Pons (tissue), 1 donor: Measurements from ENCODE around the gene COBLL1.
A peak's percentile ranks its signal among the peaks of the same experiment; 100 is the strongest.

Source experiments
- DNase-seq: peaks from one replicate; pipeline ENCODE4 v3.0.0-alpha.2; 2016; ENCODE audit warnings: low spot score

Gene COBLL1

DNA sequence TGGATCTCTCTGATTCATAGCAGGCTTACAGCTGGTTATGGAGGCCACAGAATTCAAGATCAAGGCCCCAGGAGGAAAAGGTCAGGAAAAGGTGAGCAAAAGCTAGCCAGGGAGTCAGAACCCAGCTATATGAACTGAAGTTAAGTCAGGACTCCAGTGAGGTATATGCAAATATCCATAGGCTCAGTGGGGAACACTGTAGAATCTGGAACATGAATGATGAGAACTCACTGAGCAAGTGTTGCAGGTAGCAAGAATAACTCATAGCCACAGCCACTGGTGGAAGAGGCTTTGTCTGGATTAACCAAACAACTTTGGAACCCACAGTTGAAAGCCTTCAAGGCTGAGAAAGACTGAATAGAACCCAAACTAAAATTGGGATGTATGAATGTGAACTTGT is 24.7 kb downstream of the COBLL1 start:
- DNase-seq: no peak

DNA sequence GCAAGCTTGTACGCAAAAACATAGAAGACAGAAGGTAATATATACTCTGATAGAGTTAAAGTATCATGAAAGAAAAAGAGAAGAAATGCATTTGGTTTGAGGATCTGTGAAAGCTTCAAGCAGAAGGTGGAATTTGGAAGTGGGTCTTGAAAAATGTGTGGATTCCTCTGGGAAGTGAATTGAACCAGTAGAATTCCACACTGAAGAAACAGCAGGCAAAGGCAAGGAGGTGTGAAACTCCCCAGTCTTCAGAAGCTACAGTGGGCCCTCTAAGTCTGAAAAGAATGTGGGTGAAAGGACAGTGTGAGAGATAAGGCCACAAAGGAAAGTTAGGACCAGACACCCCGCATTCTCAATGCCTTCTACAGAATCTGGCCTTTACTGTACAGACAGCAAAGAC is 25.6 kb downstream of the COBLL1 start:
- DNase-seq: no peak

DNA sequence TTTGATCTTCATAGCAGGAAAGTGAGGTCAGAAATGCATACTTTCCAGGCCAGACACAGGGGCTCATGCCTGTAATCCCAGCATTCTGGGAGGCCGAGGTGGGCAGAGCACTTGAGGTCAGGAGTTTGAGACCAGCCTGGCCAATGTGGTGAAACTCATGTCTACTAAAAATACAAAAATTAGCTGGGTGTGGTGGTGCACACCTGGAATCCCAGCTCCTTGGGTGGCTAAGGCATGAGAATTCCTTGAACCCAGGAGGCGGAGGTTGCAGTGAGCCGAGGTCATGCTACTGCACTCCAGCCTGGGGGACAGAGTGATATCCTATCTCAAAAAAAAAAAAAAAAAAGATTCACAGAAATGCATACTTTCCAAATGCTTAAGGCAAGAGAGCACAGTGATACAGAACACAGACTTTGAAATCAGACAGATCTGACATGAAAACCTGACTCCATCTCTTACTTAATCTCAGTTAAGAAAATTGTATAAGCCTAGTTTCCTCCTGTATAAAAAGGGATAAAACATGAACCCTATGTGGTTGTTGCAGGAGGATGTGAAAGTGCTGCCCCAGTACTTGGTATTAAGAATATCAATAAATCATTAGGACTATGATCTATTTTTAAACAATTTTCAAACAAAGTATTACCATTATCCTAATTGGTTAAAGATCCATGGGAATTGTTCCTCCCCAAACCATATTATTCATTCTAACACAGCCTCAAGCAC is 26.4 kb downstream of the COBLL1 start:
- no peak for DNase-seq

DNA sequence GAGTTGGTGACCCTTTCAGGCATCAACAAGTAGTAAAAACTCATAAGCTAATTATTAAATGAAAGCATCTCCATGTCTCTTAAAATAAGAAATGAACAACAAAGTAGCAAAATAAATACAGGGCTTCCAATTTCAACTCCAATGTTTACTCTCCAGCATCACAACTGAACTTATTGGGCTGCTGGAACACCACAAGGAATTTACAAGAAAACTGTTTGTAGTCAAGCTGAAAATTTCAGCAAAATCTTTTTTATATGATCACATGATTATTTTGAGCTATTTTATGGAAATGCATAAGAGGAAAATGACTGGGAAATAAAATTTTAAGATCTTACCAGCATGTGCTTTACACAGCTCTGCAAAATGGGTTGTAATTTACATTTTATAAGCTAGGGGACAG is 28.1 kb downstream of the COBLL1 start:
- no peak for DNase-seq

DNA sequence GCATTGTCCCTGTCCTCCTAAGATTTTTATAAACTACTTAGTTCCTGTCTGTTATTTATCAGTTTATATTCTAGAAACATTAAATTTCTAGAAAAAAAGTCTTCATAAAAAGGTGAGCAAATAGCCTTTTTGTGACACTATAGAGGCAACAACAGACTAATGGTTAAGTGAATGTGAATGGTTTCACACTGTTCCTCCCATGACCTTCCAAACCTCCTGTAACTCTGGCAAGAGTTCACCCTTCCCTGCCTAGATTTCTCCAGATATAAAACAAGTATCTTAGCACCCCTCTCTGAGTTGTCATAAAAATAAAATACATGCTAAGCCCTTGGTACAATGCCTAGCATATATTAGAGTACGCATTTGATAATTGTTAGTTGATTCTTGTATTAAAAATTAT is 29.2 kb downstream of the COBLL1 start:
- no peak for DNase-seq

DNA sequence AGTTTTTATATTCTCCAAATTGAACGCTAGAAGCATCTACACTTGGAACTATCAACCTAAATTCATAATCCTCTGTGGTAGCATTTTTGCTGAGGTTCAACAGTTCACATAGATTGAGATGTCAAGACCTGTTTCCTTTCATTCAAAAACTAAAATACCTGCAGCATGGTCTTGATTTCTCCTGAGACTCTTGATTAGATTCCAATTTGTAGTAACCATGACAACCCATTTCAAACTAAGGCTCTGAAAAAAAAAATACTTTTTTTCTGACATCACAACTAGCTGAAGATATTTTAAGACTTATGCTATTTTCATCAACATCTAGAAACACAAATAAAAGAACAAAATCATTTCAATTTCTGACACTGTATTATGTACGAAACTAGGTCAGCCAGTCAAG is 29.8 kb downstream of the COBLL1 start:
- no peak for DNase-seq

DNA sequence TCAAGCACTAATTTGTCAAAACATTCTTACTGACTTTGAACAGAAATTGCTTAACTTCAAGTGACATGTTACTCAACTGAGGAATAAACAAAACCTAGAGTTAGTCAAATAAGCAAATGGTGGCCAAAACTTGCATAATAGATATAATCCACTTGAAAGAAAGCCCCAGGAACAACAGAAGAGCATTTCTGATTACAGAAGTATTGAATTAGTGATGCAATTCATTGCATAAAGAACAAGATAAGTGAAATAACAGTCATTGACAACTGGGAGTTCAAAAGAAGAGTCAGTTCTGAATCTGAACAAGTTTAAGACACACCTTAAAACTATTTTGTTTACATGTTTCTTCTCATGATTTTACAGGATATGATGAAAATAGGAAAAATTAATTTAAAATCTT is 30.8 kb downstream of the COBLL1 start:
- no peak for DNase-seq

DNA sequence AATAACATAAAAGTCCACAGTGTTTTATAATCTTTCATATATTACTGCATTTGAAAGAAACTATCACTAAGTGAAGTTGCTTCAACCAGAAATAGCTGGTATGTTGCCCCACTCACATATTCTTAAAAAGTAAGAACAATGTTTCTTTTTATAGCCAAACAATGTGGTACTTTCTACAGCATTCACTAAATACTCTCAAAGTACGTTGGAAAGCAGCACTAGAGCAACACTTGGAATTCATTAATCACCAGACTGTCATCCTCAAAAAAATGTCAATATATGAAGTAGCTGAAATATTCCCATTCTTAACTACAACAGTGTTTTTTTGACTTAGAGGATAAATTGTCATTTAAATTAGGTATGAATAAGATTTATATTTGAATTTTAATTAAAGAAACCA is 32.8 kb downstream of the COBLL1 start:
- no peak for DNase-seq

DNA sequence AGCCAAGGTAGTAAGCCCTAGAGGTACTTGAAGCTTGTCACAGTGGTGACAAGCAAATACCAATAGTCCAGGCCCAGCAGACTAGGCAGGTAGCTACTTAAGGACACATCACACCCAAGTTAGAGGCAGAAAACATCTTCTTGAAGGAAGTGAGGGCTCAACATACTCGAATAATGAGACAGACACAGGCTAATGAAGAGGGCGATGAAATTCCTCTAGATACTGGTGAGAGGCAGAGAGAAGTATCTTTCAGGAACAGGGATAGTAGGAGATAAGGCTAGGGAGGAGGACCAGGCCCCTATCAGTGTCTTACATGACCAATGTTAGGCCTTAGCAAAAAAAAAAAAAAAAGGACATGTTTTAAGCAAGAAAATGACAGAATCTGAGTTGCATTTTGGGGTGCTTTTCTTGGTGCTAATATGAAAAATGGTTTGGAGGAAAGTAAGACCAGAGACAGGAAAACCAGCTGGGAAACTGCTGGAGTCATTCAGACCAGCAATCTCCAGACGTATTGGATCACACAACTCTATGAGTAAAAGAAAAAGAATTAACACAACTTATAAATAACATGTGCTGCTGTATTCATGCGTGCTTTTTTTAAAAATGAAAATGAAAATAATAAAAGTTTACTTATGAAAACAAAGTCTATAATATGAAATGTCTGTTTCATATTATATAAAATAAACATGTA is 37.7 kb downstream of the COBLL1 start:
- no peak for DNase-seq

DNA sequence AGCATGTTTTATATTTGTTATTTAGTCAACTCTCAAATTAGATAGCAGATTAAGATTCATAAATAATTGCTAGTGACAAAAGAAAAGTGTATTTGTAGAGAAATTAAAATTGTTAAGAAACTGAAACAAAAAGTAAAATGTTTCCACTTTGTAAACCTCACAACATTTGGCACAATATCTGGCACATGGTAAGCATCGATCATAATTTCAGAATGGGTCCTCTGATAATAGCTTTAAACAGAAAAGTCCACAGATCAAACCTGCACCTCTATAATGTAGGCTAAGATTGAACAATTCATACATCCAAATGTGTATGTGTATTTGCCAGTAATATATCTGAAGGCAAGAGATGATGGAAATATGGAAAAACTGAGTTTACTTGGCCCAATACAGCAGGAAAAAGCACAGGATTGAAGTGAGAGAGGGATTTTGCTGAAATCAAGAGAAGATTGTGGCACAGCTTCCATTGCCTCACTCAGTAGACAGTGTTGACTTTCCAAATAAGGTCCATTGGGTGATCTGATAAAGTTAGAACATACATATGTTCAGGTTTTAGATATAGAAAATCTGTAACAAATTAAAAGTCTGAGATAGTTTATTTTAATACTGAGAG is 39.4 kb downstream of the COBLL1 start:
- DNase-seq: no peak

DNA sequence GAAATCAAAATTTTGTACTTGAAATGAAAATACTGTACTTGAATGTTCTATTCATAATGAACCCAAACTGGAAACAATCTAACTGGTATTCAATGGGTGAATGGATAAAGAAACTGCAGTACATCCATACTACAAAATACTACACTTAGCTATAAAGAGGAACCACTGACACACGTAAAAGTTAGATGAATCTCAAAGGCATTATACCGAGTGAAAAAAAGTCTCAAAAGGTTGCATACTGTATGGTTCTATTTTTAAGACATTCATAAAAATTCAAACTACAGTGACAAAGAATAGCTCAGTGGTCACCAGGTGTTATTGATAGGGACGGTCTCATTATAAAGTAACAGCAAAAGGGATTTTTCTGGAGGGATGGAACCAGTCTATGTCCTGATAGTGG is 41.1 kb downstream of the COBLL1 start:
- DNase-seq: no peak

DNA sequence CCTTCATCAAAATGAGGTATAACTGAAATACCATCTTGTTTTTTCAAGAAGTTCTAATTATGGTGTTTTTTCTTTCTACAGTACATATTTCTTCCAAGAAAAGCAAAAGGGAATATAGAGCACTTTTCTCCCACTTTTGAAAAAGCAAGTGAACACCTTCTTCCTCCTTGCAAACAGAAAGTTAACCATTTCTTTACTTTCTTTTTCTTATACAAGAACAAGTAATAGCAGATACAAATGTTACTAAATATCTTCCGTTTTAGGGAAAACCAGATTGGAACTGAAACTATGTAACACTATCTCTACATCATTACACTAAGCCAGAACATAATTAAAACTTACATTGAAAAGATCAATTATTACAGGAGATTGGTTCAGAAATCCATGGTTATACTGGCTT is 44.0 kb downstream of the COBLL1 start:
- no peak for DNase-seq

DNA sequence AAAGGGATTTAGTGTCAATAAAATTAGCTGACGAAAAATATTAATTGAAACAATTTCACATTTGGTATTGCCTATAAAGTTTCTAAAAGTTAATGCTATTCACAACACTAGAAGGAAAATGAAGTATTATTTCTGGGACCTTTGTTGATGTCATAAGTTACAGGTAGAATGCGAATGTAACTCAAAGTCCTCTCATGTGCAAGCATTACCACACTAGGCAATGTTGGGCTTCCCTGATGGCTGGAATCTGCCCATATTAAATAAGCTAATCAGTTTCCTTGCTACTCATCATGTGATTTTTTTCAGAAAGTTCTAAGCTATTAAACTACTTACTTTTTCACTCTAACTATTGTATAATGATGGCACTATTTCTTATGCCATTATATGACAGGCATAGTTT is 44.6 kb downstream of the COBLL1 start:
- no peak for DNase-seq

DNA sequence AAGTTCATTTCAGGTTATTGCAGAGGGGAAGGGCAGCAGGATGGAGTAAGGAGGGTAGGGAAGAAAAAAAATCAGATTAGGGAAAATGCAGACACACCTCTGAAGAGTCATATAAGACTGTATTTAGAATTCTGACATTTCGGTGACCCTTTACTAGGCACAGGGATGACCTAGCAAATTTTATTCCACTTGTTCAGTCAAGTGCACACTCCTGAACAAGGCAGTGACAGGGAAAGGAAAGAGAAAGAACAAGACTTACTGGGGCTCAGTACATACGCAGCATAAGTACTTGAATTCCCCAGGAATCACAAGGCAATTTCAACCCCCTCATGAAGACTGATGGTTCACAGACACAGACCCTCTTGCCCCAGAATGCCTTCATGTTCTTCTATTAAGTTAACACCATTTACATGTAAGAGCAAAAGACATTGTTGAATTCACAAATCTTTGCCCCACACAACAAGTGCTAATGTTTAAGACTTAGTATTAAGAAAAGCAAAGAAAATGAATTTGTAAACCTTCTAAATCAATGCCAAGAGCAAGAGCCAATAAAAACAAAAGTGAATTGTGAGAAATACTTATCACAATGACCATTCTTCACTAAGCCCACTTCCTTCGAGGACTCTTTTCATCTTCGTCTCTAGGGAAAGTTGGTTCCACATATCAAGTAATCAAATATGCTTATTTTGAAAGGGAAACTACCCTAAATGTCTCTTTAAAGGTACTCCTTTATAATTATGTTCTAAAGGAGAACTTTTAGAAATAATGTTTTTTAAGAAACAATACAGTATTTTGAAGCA is 47.0 kb downstream of the COBLL1 start:
- peak; percentile 15 for DNase-seq

DNA sequence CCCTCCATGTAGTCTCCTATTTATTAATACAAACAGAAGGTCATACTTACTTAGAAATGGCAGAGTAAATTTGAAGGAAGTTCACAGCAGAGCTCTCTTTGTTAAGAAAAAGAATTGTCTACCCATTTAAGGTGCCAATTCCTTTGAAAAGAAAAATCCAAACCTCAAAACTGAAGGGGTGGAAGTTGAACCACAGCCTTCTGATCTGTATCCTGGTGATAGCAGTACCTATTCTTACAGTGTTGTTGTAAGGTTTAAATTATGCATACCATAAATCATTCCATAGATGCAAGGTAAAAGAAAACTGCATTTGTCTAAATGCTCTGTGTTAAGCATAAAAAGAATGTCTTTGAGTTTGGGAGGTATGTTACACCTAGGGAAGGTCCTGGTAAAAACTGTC is 47.6 kb downstream of the COBLL1 start:
- no peak for DNase-seq

DNA sequence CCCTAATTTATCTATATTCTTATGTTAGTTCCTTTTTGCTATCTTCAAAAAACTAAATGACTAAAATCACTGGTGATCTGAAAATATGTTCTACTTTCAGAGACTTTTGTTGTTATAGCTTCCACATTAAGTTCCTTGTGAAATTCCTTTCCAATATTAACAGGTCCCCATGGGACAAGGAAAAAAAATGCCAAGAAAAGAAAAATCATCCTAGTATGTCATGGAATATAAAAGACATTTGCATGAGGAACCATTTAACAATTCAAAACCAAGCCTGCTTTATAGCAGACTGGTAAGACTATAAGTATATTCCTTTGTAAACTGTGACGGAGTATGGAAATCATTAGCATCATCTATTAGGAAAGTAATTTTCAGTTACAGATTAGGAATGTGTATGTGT is 48.1 kb downstream of the COBLL1 start:
- no peak for DNase-seq

DNA sequence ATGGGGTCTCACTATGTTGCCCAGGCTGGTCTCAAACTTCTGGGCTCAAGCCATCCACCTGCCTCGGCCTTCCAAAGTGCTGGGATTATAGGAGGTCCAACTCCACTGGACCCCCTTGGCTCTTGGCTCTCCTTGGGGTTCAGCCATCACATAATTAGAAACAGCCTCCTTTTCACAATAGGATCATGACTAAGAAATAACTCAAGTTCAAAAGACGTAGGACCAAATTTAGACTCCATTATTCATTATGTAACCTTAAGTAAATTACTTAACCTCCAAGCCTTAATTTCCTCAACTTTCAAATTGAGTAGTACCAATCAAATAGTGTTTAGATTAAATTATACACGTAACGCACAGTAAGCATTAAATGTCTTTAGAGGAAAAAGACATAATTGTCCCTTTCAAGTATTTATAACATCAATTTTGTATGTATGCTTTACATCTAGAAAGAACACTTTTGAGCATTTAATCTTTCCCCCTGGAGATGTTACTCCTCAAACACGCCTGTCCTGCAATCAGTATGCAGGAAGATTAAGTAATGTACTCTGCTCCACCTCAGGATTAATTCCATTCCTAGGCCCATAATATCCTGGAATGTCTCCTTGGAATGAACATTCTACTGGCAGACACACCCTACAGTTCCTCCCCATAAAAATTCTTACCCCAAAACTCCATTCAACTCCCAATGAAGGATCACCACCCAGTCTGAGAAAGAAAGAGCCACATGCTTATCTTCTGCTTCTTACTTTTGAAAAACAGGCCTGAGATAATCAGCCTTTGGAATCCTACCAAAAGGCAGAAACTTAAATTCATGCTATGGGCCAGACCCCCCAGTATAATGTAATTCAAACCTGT is 49.1 kb downstream of the COBLL1 start:
- no peak for DNase-seq

DNA sequence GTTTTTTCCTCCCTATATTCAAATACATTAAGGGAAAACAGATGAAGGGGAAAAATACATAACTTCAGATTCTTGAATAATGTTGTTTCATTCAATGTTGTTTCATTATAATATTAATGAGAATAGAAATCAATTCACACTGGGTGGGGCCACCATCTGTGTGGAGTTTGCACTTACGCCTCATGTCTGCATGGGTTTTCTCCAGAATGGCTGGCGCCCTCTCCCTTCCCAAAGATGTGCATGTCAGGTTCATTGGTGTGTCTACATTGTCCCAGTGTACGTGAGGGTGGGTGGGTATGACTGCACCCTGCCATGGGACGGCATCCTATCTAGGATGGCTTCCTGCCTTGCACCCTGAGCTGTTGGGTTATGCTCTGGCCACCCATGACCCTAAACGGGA is 51.7 kb downstream of the COBLL1 start:
- no peak for DNase-seq

DNA sequence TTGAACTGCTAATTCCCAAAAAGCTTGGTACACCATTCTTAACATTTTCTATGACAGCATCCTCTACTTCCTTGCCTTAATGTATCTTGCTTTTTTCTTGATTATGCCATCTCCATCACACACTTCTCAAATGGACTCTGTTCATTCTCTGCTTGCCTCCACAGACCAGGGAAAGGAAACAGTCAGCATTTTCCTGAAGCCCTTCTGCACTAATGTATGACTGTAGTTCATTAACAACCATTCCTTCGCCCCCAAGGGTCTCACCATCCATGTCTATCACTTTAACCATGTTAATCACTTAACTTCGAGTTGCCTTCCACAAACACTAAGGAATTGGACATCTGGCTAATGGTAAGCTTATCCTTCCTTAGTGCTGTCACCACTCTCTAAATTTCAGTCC is 54.8 kb downstream of the COBLL1 start:
- no peak for DNase-seq

DNA sequence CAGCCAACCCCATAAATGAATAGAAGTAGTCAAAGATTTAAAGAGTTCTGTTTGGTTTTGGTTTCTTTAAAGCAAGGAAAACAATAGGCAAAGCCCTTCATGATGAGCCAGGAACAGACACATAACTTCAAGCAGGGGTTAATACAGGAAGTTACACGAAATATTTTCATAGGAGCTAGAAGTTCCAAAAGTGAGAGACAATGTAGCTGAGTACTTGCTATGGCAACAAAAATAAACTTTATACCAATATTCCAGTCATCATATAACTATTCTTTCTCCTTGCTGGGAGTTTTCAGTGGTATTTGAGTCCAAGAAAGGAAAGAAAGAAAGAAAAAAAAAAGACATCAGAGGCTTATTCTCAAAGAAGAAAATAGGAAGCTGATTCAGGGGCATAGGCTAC is 56.2 kb downstream of the COBLL1 start:
- peak; percentile 7 for DNase-seq

DNA sequence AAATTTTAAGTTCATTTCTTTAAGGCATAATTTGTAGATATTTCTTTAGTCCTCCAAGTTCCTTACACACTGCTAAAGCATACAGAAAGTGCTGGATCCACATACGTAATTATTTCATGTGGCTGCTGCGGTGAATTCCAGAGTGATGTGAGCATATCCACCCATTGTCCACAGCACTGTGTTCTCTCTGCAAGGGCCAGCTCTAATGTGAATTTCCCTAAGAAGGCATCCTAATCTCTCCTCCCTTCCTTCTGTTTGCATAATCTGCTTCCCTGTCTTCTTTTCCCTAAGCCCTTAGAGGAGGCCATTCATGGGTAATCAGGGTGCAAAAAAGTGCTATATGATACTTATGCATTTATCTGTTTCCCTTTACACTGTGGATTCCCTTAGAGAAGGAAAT is 57.2 kb downstream of the COBLL1 start:
- DNase-seq: no peak

DNA sequence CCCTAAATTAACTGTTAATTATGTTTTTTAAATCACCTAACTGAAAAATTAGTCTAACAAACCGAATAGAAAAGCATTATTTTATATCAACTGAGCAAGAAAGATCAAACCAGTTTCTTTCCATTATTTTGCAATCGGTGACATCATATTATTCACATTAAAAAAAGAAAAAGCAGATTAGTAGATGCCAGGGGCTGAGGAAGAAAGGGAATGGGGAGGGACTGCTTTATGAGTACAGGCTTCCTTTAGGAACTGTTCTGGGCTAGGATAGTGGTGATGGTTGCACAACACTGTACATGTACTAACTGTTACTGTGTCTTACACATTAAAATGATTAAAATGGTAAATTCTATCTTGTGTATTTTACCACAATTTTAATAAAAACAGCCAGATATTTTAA is 59.3 kb downstream of the COBLL1 start:
- DNase-seq: no peak
